GM12891 (cell line): ENCODE results near the gene RAPGEF2.

Experiments
- DNase-seq: peaks from one replicate; pipeline ENCODE4 v3.0.0; 2011; ENCODE audit warnings: low spot score; ENCODE audit not compliant: insufficient read length
- FAIRE-seq: peaks from 2 replicates; lab custom pipeline; 2011; peaks lifted over from hg19 to GRCh38; lab: Jason Lieb, UNC
- PAX5 ChIP-seq: IDR thresholded peaks from 2 replicates; pipeline ENCODE4 v1.6.1; 2011; ENCODE audit warnings: low read length, moderate library complexity, mild to moderate bottlenecking; ENCODE audit not compliant: insufficient read depth, severe bottlenecking
- POLR2A ChIP-seq: IDR thresholded peaks from 2 replicates; pipeline ENCODE4 v1.6.1; 2011; ENCODE audit warnings: low read depth, low read length, control low read depth
- POLR2AphosphoS5 ChIP-seq: IDR thresholded peaks from 2 replicates; pipeline ENCODE4 v1.6.1; 2011; ENCODE audit warnings: low read depth, low read length, control low read depth
- POU2F2 ChIP-seq: IDR thresholded peaks from 2 replicates; pipeline ENCODE4 v1.6.1; 2011; ENCODE audit warnings: low read depth, mild to moderate bottlenecking, control low read depth, low read length, moderate library complexity
- SPI1 ChIP-seq: IDR thresholded peaks from 2 replicates; pipeline ENCODE4 v1.6.1; 2011; ENCODE audit warnings: low read depth, low read length, control low read depth
- TAF1 ChIP-seq: IDR thresholded peaks from 2 replicates; pipeline ENCODE4 v1.6.1; 2011; ENCODE audit warnings: low read depth, low read length, control low read depth

Gene RAPGEF2

DNA sequence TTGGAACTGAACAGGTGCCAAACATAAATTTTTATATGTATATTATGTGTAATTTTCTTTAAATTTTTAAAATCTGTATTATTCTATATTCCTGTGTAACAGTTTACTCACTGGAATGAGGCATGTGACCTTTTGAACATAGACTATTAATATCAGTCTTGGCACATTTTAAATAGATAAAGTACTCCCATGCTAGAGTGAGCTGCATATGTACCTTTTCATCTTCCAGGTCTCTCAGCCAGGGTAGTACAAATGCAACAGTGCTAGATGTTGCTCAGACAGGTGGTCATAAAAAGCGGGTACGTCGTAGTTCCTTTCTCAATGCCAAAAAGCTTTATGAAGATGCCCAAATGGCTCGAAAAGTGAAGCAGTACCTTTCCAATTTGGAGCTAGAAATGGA lies 242.0 kb downstream of the RAPGEF2 start:
- TF ChIP-seq TAF1 (no peak), SPI1 (no peak)
- FAIRE-seq: no peak
- DNase-seq: no peak

DNA sequence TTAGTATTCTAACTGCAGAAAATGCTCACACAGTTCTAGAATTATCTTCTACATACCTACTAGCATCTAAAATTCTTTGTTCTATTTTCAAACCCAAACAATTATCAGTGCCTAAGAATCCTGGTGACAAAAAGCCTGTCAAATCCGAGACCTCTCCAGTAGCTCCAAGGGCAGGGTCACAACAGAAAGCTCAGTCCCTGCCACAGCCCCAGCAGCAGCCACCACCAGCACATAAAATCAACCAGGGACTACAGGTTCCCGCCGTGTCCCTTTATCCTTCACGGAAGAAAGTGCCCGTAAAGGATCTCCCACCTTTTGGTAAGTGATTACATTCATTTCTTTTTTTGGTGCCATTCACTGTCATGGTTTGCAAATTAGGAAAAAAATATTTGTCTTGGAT lies 243.8 kb downstream of the RAPGEF2 start:
- DNase-seq (no peak), FAIRE-seq (no peak)
- TF ChIP-seq PAX5 (no peak), POLR2A (no peak), POU2F2 (no peak), POLR2AphosphoS5 (no peak), SPI1 (no peak), TAF1 (no peak)

DNA sequence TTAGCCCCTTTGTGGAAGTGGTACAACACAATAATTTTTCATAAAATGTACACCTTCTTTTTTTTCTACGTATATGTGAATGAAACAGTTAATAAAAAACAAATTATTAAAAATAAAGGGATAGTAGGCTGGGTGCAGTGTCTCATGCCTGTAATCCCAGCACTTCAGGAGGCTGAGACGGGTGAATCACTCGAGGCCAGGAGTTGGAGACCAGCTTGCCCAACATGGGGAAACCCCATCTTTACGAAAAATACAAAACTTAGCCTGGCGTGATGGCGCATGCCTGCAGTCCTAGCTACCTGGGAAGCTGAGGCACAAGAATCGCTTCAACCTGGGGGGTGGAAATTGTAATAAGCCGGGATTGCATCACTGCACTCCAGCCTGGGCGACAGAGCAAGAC lies 244.9 kb downstream of the RAPGEF2 start:
- TF ChIP-seq POU2F2 (no peak), POLR2AphosphoS5 (no peak), PAX5 (no peak), POLR2A (no peak), TAF1 (no peak), SPI1 (no peak)

DNA sequence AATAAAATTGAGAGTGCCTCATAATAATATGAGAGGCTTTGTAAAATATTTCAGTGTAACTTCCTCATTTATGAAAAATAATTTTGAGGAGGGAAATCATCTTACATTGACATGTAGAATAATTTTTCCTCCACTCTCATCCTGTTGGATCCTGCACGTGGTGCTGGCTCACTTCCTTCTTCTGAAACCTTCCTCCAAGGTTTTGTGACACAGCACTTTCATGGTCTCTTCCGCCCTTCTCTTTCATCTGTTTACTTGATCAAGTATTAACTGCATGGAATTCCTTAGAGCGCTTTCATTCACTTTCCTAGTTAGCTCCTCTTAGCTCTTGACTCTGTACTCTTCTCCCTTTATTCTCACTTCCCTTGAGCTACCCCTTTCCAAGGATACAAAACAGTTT lies 246.5 kb downstream of the RAPGEF2 start:
- FAIRE-seq (no peak), DNase-seq (no peak)
- TF ChIP-seq SPI1 (no peak), POLR2AphosphoS5 (no peak), POLR2A (no peak), TAF1 (no peak), POU2F2 (no peak), PAX5 (no peak)

More for the DNA sequence above, 244.9 kb downstream of the RAPGEF2 start:
- FAIRE-seq (no peak), DNase-seq (no peak)

DNA sequence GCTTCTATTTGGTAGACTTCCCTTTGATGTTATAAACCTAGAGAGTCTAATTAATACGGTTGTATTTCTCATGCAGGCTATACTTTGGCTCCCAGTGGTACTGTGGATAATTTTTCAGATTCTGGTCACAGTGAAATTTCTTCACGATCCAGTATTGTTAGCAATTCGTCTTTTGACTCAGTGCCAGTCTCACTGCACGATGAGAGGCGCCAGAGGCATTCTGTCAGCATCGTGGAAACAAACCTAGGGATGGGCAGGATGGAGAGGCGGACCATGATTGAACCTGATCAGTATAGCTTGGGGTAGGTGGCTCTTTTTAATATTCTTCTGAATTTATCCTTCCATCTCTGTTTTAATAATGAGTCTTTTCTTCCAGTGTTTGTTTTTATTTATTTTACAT lies 249.7 kb downstream of the RAPGEF2 start:
- DNase-seq (no peak), FAIRE-seq (no peak)
- no peak for TF ChIP-seq PAX5
- TF ChIP-seq POU2F2: no peak
- no peak for TF ChIP-seq SPI1
- no peak for TF ChIP-seq POLR2A
- TF ChIP-seq TAF1: no peak
- no peak for TF ChIP-seq POLR2AphosphoS5

DNA sequence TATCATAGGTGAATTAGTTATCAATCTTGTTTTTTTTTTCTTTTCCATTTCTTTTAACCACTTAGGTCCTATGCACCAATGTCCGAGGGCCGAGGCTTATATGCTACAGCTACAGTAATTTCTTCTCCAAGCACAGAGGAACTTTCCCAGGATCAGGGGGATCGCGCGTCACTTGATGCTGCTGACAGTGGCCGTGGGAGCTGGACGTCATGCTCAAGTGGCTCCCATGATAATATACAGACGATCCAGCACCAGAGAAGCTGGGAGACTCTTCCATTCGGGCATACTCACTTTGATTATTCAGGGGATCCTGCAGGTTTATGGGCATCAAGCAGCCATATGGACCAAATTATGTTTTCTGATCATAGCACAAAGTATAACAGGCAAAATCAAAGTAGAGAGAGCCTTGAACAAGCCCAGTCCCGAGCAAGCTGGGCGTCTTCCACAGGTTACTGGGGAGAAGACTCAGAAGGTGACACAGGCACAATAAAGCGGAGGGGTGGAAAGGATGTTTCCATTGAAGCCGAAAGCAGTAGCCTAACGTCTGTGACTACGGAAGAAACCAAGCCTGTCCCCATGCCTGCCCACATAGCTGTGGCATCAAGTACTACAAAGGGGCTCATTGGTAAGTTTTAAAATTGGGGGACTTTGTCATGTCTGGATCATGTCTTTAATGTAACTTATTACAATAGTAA lies 250.7 kb downstream of the RAPGEF2 start:
- TF ChIP-seq TAF1 (no peak), POU2F2 (no peak)
- FAIRE-seq: no peak
- no peak for DNase-seq

DNA sequence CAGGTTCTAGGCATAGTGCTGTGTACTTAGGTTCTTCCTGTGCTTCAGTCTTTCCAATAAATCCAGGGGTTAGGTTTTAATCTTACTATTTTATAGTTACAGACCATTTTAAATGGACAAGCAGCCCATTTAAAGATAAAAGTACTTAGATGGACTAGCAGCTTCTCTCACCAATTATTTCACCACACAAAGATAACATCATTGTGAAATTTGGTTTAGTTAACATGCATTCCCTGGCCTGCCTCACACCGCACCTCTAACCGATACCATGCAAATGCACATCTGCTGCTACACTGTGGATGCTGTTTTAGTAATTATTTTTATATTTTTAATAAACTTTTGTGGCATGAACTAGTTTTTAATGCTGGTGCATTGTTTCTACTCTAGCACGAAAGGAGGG lies 252.6 kb downstream of the RAPGEF2 start:
- no peak for DNase-seq
- no peak for FAIRE-seq
- no peak for TF ChIP-seq SPI1
- TF ChIP-seq PAX5: no peak
- TF ChIP-seq POU2F2: no peak
- TF ChIP-seq TAF1: no peak
- no peak for TF ChIP-seq POLR2A
- no peak for TF ChIP-seq POLR2AphosphoS5

DNA sequence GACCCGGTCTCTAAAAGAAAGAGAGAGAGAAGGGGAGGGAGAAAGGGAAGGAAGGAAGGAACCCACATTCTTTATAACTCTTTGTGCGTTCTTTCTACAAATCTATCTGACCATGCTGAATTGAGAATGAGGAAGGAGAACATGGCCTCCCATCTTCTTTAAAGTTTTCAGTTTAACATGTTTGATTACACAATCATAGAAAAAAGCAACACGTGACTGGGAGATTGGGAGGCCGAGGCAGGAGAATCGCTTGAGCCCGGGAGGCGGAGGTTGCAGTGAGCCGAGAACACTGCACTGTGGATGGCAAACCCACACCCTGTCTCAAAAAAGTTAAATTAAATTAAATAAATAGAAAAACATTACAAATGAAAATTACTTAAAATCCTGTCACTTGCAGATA lies 254.5 kb downstream of the RAPGEF2 start:
- DNase-seq: no peak
- FAIRE-seq: no peak
- TF ChIP-seq POU2F2: no peak
- no peak for TF ChIP-seq POLR2AphosphoS5
- no peak for TF ChIP-seq POLR2A
- TF ChIP-seq TAF1: no peak
- TF ChIP-seq PAX5: no peak
- no peak for TF ChIP-seq SPI1

DNA sequence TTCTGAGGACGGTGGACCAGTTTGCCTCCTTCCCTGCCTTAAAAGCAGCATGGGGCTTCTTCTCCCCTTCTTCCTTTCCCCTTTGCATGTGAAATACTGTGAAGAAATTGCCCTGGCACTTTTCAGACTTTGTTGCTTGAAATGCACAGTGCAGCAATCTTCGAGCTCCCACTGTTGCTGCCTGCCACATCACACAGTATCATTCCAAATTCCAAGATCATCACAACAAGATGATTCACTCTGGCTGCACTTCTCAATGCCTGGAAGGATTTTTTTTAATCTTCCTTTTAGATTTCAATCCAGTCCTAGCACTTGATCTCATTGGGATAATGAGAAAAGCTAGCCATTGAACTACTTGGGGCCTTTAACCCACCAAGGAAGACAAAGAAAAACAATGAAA lies 255.3 kb downstream of the RAPGEF2 start:
- TF ChIP-seq PAX5 (no peak), TAF1 (no peak), SPI1 (no peak), POU2F2 (no peak), POLR2A (no peak), POLR2AphosphoS5 (no peak)
- DNase-seq (no peak), FAIRE-seq (no peak)

DNA sequence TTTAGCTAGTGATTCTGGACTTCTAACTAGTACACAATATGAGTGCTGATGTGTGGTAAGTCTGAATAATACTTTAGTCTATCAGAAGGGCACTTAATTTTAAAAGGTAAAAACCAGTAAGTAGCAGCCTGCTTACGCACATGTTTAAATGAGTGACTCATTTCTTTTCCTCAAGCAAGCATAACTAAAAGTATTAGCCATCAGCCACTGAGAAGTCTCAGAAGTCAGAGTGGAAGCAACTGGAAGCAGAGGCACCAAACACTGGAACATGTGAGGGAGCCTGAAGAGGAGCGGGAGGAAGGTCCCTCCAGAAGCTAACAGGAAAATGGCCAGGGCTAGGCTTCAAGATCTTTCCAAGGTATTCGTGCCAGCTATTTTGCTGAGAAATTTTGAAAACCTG lies 257.7 kb downstream of the RAPGEF2 start:
- DNase-seq: no peak
- no peak for FAIRE-seq

DNA sequence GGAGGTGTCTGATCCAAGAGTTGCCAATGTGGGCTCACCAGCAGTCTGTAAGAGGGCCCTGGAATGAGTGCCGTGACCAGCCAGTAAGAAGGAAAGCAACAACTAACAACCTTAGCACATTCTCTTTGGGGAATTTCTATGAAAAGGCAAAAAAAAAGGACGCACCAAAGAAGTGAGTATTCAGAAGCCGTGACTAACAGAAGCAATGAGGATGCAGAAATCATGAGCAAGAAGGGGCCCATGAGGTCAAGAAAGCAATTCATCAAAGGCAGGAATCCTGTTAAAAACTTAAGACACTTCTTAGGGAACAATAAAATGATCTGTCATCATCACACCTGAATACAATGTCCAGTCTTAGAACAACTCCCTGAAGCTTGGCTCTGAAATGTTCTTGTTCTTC lies 260.5 kb downstream of the RAPGEF2 start:
- FAIRE-seq: no peak
- TF ChIP-seq PAX5: no peak
- no peak for TF ChIP-seq POU2F2
- TF ChIP-seq SPI1: no peak
- TF ChIP-seq TAF1: no peak
- no peak for TF ChIP-seq POLR2AphosphoS5
- no peak for TF ChIP-seq POLR2A
- DNase-seq: no peak

More for the DNA sequence above, 257.7 kb downstream of the RAPGEF2 start:
- TF ChIP-seq SPI1: no peak
- TF ChIP-seq TAF1: no peak
- no peak for TF ChIP-seq POU2F2
- no peak for TF ChIP-seq POLR2AphosphoS5
- TF ChIP-seq POLR2A: no peak
- no peak for TF ChIP-seq PAX5
